GM10266 (cell line): ENCODE results near the gene RETREG1.

Experiments
- DNase-seq: peaks from one replicate; pipeline ENCODE4 v3.0.0; 2012; ENCODE audit errors: extremely low spot score
- CTCF ChIP-seq: IDR thresholded peaks from 2 replicates; pipeline ENCODE4 v1.5.1; 2012; ENCODE audit warnings: mild to moderate bottlenecking, low read depth; ENCODE audit not compliant: control insufficient read depth, insufficient read depth; ENCODE audit errors: missing control alignments

Gene RETREG1

DNA sequence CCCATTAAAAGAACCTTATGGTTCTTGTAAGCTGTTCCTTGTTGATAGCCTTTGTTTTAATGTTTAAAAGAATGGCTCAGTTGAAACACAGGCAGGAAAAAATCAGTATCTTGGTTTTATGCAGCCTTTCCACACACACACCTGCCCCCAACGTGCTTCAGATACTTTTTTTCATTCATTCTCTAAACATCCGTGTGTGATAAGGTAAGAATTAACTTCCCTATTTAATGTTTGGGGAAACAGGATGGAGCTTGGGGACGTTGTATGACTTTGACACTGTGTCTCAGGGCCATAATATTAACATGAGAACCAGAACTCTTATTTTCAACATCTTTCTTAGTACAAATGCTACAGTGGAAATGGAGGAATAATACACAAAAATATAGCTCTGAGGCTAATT, 145.4 kb downstream of the RETREG1 start:
- no peak for TF ChIP-seq CTCF
- no peak for DNase-seq

DNA sequence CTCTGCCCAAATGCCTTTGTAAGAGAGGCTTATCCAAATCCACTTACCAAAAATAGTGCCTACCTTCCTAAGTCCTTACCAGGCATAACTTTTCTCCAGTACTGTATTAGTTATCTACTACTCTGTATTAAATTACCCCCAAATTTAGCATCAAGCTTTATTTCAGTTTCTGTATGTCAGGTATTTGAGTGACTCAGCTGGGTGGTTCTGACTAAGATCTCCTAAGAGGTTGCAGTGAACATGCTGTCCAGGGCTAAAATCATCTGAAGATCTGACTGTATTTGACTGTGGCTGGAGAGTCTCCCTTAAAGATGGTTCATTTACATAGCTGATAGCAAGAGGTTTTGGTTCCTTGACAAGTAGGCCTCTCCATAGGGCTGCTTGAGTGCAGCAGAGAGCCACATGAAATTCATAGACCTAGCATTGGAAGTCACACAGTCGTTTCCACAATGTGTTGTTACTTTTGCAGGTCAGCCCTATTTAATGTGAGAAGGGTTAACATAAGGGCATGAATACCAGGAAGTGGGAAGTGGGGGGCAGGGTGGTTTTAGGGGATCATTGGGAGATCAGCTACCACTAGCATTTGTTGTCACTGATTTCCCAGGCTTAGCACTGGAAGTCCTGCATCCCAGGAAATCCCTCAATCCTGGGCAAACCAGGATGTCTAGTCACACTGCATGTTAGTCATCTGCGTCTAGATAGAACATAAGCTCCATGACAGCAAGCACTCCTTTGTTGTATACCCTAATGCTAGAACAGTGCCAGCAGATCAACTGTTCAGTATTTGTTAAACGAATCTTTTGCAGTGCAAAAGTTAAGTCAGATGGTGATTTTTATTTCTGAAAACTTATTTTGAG, 149.2 kb downstream of the RETREG1 start:
- TF ChIP-seq CTCF = no peak
- peak; percentile 47 for DNase-seq

DNA sequence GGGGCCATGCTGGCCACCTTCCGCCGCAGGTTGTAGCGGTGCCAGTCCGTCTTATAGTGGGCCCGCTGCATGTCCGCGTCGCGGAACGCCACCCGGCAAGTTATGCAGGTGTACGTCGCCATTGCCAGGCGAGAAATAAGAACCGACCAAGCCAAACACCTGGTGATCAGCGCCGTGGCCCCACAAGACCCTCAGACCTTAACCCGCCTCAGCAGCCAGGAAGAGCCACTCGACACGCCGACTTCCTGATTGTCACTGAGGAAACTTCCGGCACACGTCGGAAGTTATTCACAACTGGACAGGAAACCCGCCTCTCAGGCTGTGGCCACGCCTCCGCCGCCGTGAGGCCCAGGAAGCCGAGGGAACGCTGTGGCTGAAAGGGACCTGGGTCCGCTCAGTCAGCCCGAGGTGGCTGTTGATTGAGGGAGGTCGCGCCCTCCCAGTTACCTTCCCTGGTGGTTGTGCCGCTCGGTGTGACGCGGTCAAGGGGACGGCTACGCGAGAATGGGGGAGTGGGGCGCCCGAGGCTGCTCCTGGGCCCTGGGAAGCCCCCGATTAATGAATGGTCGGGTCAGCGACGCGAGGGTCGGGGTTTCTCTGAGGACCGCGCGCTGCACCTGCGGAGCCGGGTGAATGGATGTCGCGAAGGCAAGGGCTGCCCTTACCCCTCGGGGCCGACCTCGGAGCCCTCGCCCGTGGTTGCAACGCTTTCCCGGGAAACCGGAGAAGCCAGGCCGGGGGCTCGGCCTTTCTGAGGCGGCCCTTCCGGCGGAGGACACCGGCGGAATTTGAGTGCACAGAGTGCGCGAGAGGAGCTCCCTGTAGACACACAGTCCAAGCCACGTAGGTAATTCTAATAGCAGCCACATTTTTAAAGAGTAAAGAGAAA, 151.0 kb downstream of the RETREG1 start, which contains the start of gene ZNF622:
Gene ZNF622 (minus strand): TSS at position 257 of the 889 bp plus-strand sequence. CDS start 135 bp downstream, at position 122.
- peak; percentile 75 for DNase-seq
- no peak for TF ChIP-seq CTCF

GRCh38 chr5:16464664-16465543, 151.9 kb downstream of the RETREG1 start:
- no peak for DNase-seq
- no peak for TF ChIP-seq CTCF

DNA sequence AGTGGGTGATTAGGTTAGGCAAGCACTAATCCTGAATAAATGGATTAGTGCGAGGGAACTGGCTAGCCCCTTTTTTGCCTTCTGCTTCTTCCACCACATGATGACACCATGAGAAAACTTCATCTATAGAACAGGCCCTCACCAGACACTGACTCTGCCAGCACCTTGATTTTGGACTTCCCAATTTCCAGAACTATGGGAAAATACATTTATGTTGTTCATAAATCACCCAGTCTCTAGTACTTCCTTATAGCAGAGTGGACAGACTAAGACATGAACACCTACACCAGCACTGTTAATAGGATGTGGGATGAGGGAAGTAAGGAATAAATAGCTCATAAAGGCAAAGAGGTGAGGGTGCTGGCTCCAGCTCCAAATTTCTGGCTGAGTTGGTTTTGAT, 152.6 kb downstream of the RETREG1 start:
- no peak for TF ChIP-seq CTCF
- DNase-seq = no peak

- no peak for DNase-seq
- no peak for TF ChIP-seq CTCF
These were observed 155.0 kb downstream of the RETREG1 start for GRCh38 chr5:16461782-16462181.
